ENCODE results near the gene LSR. TPM values are rescaled to one million over a fixed set of nuclear protein-coding genes. Genes with fewer than 3 reads are reported as not detected.

Gene LSR
- total and polyA plus RNA-seq, 2 donors (not counting 1 experiment from before 2014, with no cell fraction given): 37.2 to 45.3 TPM

- Histone ChIP-seq H3K9me3 (ENCODE audit: control extremely low read depth in 1 of 3, control insufficient read depth in 2 of 3, insufficient read depth in 1 of 3, low read length in 2 of 3) (peaks cover 0 to 4% (median 0%) of the 10 kb centered on the region in 3 donors), H3K9ac (ENCODE audit: low read length) (no peak overlapping the region), H2AFZ (ENCODE audit: insufficient read depth, low read depth, low read length, poor library complexity, severe bottlenecking) (no peak overlapping the region), H3K4me2 (replicated peaks; ENCODE audit: low read depth, low read length, poor library complexity, severe bottlenecking) (no peak overlapping the region), H3K27me3 (replicated peaks in 1 of 4; ENCODE audit: control extremely low read depth in 1 of 4, control insufficient read depth in 3 of 4, insufficient read depth in 4 of 4, low read length in 3 of 4) (no peaks in the 10 kb centered on the region), H3K27ac (ENCODE audit: low read length in 2 of 2) (peak overlapping the region; percentile 19 to 93), H4K20me1 (ENCODE audit: control insufficient read depth, insufficient read depth, low read length, poor library complexity, severe bottlenecking) (no peaks in the 10 kb centered on the region), H3K4me1 (ENCODE audit: control insufficient read depth in 2 of 2, insufficient read depth in 2 of 2, low read length in 2 of 2) (peaks cover 56 to 58% of the 10 kb centered on the region in 2 donors), H3K36me3 (replicated peaks in 1 of 2; ENCODE audit: control extremely low read depth in 1 of 2, control insufficient read depth in 1 of 2, extremely low read depth in 1 of 2, insufficient read depth in 2 of 2, low read length in 1 of 2) (no peaks in the 10 kb centered on the region), H3K79me2 (ENCODE audit: control insufficient read depth, insufficient read depth, low read length) (no peaks in the 10 kb centered on the region), H3K4me3 (ENCODE audit: control extremely low read depth in 1 of 5, extremely low read depth in 1 of 5, insufficient read depth in 1 of 5, low read depth in 2 of 5, low read length in 4 of 5) (no peak overlapping the region)
- no peak for ATAC-seq (ENCODE audit: low read depth)
- ChIA-PET CTCF (interaction anchor here (0.6 to 4.4 kb wide), 20 partner anchors 10 to 161 kb away, joined by 3 to 64 read pairs (median 5); partner anchors contain the start of genes FXYD5, FXYD7 and LGI4), POLR2A (interaction anchor here (0.5 to 2.8 kb wide), 11 partner anchors 10 to 687 kb away, joined by 3 to 11 read pairs (median 4); partner anchors contain the start of gene FFAR1)
- H3K4me1 Mint-ChIP-seq: peaks cover 59% of the 10 kb centered on the region
- H3K27ac Mint-ChIP-seq: peak overlapping the region; percentile 98
- no peaks in the 10 kb centered on the region for H3K27me3 Mint-ChIP-seq
- peak; percentile 55 for DNase-seq
- peaks cover 2% of the 10 kb centered on the region for H3K9me3 Mint-ChIP-seq (ENCODE audit: insufficient read depth)
- TF ChIP-seq CTCF (IDR thresholded peaks at IDR 0.05) (no peak), EZH2 (IDR thresholded peaks at IDR 0.05; ENCODE audit: borderline replicate concordance, insufficient read depth, low read depth, low read length, poor library complexity, severe bottlenecking) (no peak)
- intact Hi-C loops (cut with micrococcal nuclease): no loop called here
- H3K4me3 Mint-ChIP-seq: no peak overlapping the region
- 85% methylated on average over 2 of the region's 8 CpGs for WGBS (ENCODE audit: insufficient coverage)
Observed at GRCh38 chr19:35216016-35216832, 32.6 kb upstream of the LSR start.
